GM12878 (cell line): ENCODE results near the gene CFAP99. TPM values are rescaled to one million over a fixed set of nuclear protein-coding genes. Genes with fewer than 3 reads are reported as not detected.

Experiments
- ATAC-seq: fragments of 200-7000 bp; cut with Tn5 transposase; 3 replicates; pipeline ENCODE4 v1.9.1; 2020; ENCODE audit warnings: mild to moderate bottlenecking, moderate library complexity
- BruUV-seq: library from RNA; stranded (reverse); fragments of 400-500 nt; replicated peaks from 2 replicates; lab custom pipeline; 2021; lab: Mats Ljungman, UMichigan
- CTCF ChIA-PET: fragments of 300-600 bp; sonication (Branson Sonifier 250); formaldehyde crosslinking; extraction: SDS; loops from one replicate; lab custom pipeline; 2021; ENCODE audit warnings: inconsistent platforms; lab: Yijun Ruan, JAX
- POLR2A ChIA-PET: fragments of 350-600 bp; formaldehyde crosslinking; extraction: SDS; loops from one replicate; lab custom pipeline; 2021; ENCODE audit warnings: inconsistent platforms; lab: Charles Lee
- RAD21 ChIA-PET: fragments of 300-600 bp; sonication (Branson Sonifier 250); formaldehyde crosslinking; loops from one replicate; lab custom pipeline; 2023; ENCODE audit warnings: antibody characterized with exemption; ENCODE audit not compliant: unreplicated experiment; lab: Charles Lee
- SMC1A ChIA-PET: fragments of 300-600 bp; sonication (Branson Sonifier 250); formaldehyde crosslinking; loops from one replicate; lab custom pipeline; 2023; ENCODE audit not compliant: unreplicated experiment, uncharacterized antibody; lab: Charles Lee
- DNase-seq: peaks from one replicate; pipeline ENCODE4 v3.0.0-alpha.2; 2011; ENCODE audit warnings: low read depth, low spot score
- FAIRE-seq: peaks from 3 replicates; lab custom pipeline; 2011; peaks lifted over from hg19 to GRCh38; lab: Jason Lieb, UNC
- H2AFZ ChIP-seq: 2 replicates; pipeline ENCODE4 v1.6.0; 2011; ENCODE audit warnings: low read depth, low read length, control low read depth; ENCODE audit not compliant: control insufficient read depth
- H3K27ac ChIP-seq: 2 replicates; pipeline ENCODE4 v1.5.1; 2011; ENCODE audit warnings: control low read depth; ENCODE audit not compliant: control insufficient read depth, insufficient read depth
- H3K27me3 ChIP-seq, 2 experiments: replicated peaks in 1 of 2; 2 replicates each; pipeline versions ENCODE4 v1.6.0 to v1.6.1; 2011; ENCODE audit warnings: low read length in 1 of 2; ENCODE audit not compliant: control insufficient read depth in 2 of 2, insufficient read depth in 2 of 2
- H3K36me3 ChIP-seq, 2 experiments: 2 replicates each; pipeline ENCODE4 v1.5.1; 2011; ENCODE audit warnings: low read length in 1 of 2; ENCODE audit not compliant: control insufficient read depth in 2 of 2, insufficient read depth in 2 of 2
- H3K4me1 ChIP-seq: 2 replicates; pipeline ENCODE4 v1.6.1; 2011; ENCODE audit warnings: mild to moderate bottlenecking, low read length, moderate library complexity, mixed read lengths; ENCODE audit not compliant: control insufficient read depth, insufficient read depth
- H3K4me2 ChIP-seq: 2 replicates; pipeline ENCODE4 v1.6.0; 2011; ENCODE audit warnings: control low read depth; ENCODE audit not compliant: control insufficient read depth, insufficient read depth
- H3K4me3 ChIP-seq: fragments of 200-600 bp; sonication (generic); 2 replicates; pipeline ENCODE4 v1.5.1; 2016
- H3K79me2 ChIP-seq: 2 replicates; pipeline ENCODE4 v1.6.0; 2011; ENCODE audit warnings: low read length; ENCODE audit not compliant: control insufficient read depth, insufficient read depth
- H3K9ac ChIP-seq: 2 replicates; pipeline ENCODE4 v1.8.0; 2011; ENCODE audit warnings: low read length, control low read depth, mixed read lengths; ENCODE audit not compliant: control insufficient read depth, insufficient read depth
- H3K9me3 ChIP-seq: replicated peaks from 3 replicates; pipeline ENCODE4 v1.5.1; 2011; ENCODE audit warnings: mild to moderate bottlenecking, low read length; ENCODE audit not compliant: control insufficient read depth, insufficient read depth
- H4K20me1 ChIP-seq: 2 replicates; pipeline ENCODE4 v1.6.0; 2011; ENCODE audit not compliant: control insufficient read depth, insufficient read depth
- BACH1 ChIP-seq: fragments of 450-650 bp; IDR thresholded peaks from 2 replicates; pipeline ENCODE4 v1.6.1; 2017; ENCODE audit warnings: mild to moderate bottlenecking, borderline replicate concordance
- CBX5 ChIP-seq: sonication (generic); IDR thresholded peaks from 2 replicates; pipeline ENCODE4 v1.6.1; 2016; ENCODE audit warnings: low read depth, moderate library complexity, mild to moderate bottlenecking, inconsistent platforms
- EED ChIP-seq: sonication (generic); IDR thresholded peaks from 2 replicates; pipeline ENCODE4 v1.6.1; 2016; ENCODE audit warnings: antibody characterized with exemption, low read depth
- ETV6 ChIP-seq, 2 experiments: fragments of 450-650 bp in 1 of 2; IDR thresholded peaks in 1 of 2; conservative IDR thresholded peaks in 1 of 2; 2 replicates each; pipeline ENCODE4 v1.6.1; 2014; ENCODE audit warnings: antibody characterized with exemption in 1 of 2, borderline replicate concordance in 1 of 2, low read depth in 1 of 2, mild to moderate bottlenecking in 1 of 2, moderate library complexity in 1 of 2
- HDGF ChIP-seq: fragments of 450-650 bp; IDR thresholded peaks from 2 replicates; pipeline ENCODE4 v1.6.1; 2016; ENCODE audit warnings: antibody characterized with exemption
- IKZF2 ChIP-seq, 2 experiments: fragments of 450-650 bp; IDR thresholded peaks; 2 replicates each; pipeline ENCODE4 v1.6.1; 2017; ENCODE audit warnings: mild to moderate bottlenecking in 2 of 2, moderate library complexity in 2 of 2
- IRF4 ChIP-seq: IDR thresholded peaks from 2 replicates; pipeline ENCODE4 v1.6.1; 2011; ENCODE audit warnings: low read depth, low read length
- JUNB ChIP-seq: IDR thresholded peaks from 2 replicates; pipeline ENCODE4 v1.6.1; 2016; ENCODE audit warnings: antibody characterized with exemption, mild to moderate bottlenecking
- MTA2 ChIP-seq: fragments of 450-650 bp; IDR thresholded peaks from 2 replicates; pipeline ENCODE4 v1.6.1; 2016; ENCODE audit warnings: low read depth, mild to moderate bottlenecking, moderate library complexity
- NBN ChIP-seq: fragments of 450-650 bp; IDR thresholded peaks from 2 replicates; pipeline ENCODE4 v1.6.1; 2016
- NFYB ChIP-seq: IDR thresholded peaks from 2 replicates; pipeline ENCODE4 v1.6.1; 2011; ENCODE audit warnings: low read depth, mild to moderate bottlenecking, low read length, improper control_type of control experiment, moderate library complexity; ENCODE audit not compliant: insufficient read depth
- NR2C2 ChIP-seq: IDR thresholded peaks from 2 replicates; pipeline ENCODE4 v1.6.1; 2011; ENCODE audit warnings: borderline replicate concordance, low read depth; ENCODE audit not compliant: control insufficient read depth, insufficient read length
- SPI1 ChIP-seq: IDR thresholded peaks from 2 replicates; pipeline ENCODE4 v1.6.1; 2011; ENCODE audit warnings: low read depth, mild to moderate bottlenecking, low read length, moderate library complexity, borderline replicate concordance; ENCODE audit not compliant: insufficient read depth
- STAT1 ChIP-seq: fragments of 450-650 bp; conservative IDR thresholded peaks from 2 replicates; pipeline ENCODE4 v1.6.1; 2014; ENCODE audit warnings: antibody characterized with exemption, mild to moderate bottlenecking
- TCF12 ChIP-seq: IDR thresholded peaks from 2 replicates; pipeline ENCODE4 v1.6.1; 2011; ENCODE audit warnings: low read depth, mild to moderate bottlenecking, low read length
- WGBS: methylation state at CpG from one replicate; pipeline ENCODE4 v1.1.6; 2016; ENCODE audit warnings: low lambda C conversion rate; ENCODE audit not compliant: insufficient replicate concordance, insufficient coverage; ENCODE audit errors: missing lambda C conversion rate; 5-methylcytosine and 5-hydroxymethylcytosine counted together
- in situ Hi-C: fragments of 300-500 bp; cut with MboI; formaldehyde crosslinking; loops from 9 replicates; pipeline ENCODE4 v1.14.3; 2018; ENCODE audit warnings: mixed read lengths
- intact Hi-C: fragments of 100-400 bp; cut with micrococcal nuclease; formaldehyde crosslinking; loops from one replicate; pipeline ENCODE4 v1.14.2; 2022; ENCODE audit not compliant: unreplicated experiment
- polyA plus RNA-seq, 11 experiments: library from polyadenylated mRNA; depleted of rRNA in 4 of 11; unstranded in 6 of 11; stranded (reverse) in 5 of 11; fragments of >200 nt; fragmentation: Nextera tagmentation in 4 of 11; fragmentation: Illumina TruSeq in 1 of 11; extraction: Ambion mirVana in 4 of 11; extraction: Trizol in 1 of 11; gene quantifications; 1 replicate in 1 of 11; 2 replicates in 10 of 11; pipeline versions ENCODE4 v1.2.1 to v1.2.3, GENCODE V29; 2011 to 2016; ENCODE audit warnings: inconsistent platforms in 2 of 11, missing spikeins in 2 of 11, low read depth in 1 of 11
- total RNA-seq, 4 experiments: library from RNA; depleted of rRNA in 3 of 4; stranded (reverse); fragments of >200 nt in 3 of 4; fragmentation: Illumina TruSeq in 1 of 4; extraction: Trizol in 1 of 4; gene quantifications; 2 replicates each; pipeline versions ENCODE4 v1.2.1 to v1.2.3, GENCODE V29; 2013 to 2021
- TF ChIP-seq, protein P1 (sequence below): fragments of 450-650 bp; IDR thresholded peaks from 2 replicates; pipeline ENCODE4 v1.6.1; 2016; ENCODE audit warnings: mild to moderate bottlenecking
- TF ChIP-seq, protein P2 (sequence below), 3 experiments: IDR thresholded peaks in 2 of 3; conservative IDR thresholded peaks in 1 of 3; 2 replicates each; pipeline ENCODE4 v1.5.1; 2011; ENCODE audit warnings: low read depth in 3 of 3, low read length in 3 of 3, mild to moderate bottlenecking in 3 of 3, control low read depth in 2 of 3, moderate library complexity in 2 of 3, inconsistent platforms in 1 of 3, mixed read lengths in 1 of 3; ENCODE audit not compliant: control insufficient read depth in 2 of 3, insufficient read depth in 1 of 3; ENCODE audit errors: extremely low read depth in 1 of 3
- TF ChIP-seq, protein P3 (sequence below): fragments of 450-650 bp; IDR thresholded peaks from 2 replicates; pipeline ENCODE4 v1.6.1; 2017; ENCODE audit warnings: mild to moderate bottlenecking

Gene CFAP99
- total and polyA plus RNA-seq, 10 of the 15 experiments (the other 5 are each of a cell fraction or from before 2014, with no cell fraction given) = not detected

DNA sequence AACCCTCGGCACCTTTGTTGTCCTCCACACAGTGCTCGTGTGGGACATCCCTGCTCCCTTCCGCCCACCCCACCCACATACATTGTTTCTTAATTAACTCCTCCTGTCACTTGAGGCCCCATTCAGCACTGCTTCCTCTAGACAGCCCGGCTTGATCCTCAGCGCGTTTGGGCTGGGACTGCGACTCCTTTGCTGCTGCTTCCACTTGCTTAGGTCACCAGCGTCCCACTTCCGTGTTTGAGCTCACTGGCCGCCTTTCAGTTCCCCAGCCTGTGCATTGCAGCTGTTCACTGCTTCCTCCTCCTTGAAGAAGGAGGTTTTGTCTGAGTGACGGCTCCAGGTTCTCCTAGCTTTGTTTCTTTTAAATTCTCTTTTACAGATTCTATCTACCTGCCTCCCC is 66.2 kb downstream of the CFAP99 start:
- CTCF ChIA-PET = interaction anchor here (0.6 to 3.3 kb wide), 9 partner anchors 11 to 265 kb away, joined by 3 to 11 read pairs (median 3); partner anchors contain the start of gene FAM193A
- Histone ChIP-seq H3K4me2 (peak overlapping the region; percentile 91), H3K27me3 (no peaks in the 10 kb centered on the region), H2AFZ (no peak overlapping the region), H3K9me3 (no peaks in the 10 kb centered on the region), H3K36me3 (peaks cover 14 to 24% of the 10 kb centered on the region in 2 experiments), H3K4me3 (peak overlapping the region; percentile 51; the same call in 1 of the 2 replicates), H3K27ac (peak overlapping the region; percentile 57), H3K9ac (no peak overlapping the region), H3K4me1 (peaks cover 81% of the 10 kb centered on the region), H4K20me1 (peaks cover 39% of the 10 kb centered on the region), H3K79me2 (peaks cover 99% of the 10 kb centered on the region)
- ATAC-seq (peak; percentile 78), DNase-seq (peak; percentile 62), FAIRE-seq (peak; percentile 76)
- POLR2A ChIA-PET = interaction anchor here (0.9 to 9.1 kb wide), 5 partner anchors 10 to 51 kb away, joined by 4 to 80 read pairs (median 7); partner anchors contain the start of genes FAM193A and RNF4
- RAD21 ChIA-PET = interaction anchor here (0.6 to 8.0 kb wide), 10 partner anchors 11 to 647 kb away, joined by 3 to 51 read pairs (median 3); partner anchors contain the start of genes FAM193A, MXD4 and RNF4
- SMC1A ChIA-PET = interaction anchor here (0.7 to 12.4 kb wide), 11 partner anchors 11 to 451 kb away, joined by 3 to 113 read pairs (median 3); partner anchors contain the start of gene RNF4
- intact Hi-C loops (loop anchor here (2.0 kb wide), 1 partner anchor 14 kb away; no protein-coding TSS in a partner anchor), in situ Hi-C loops (no loop called here)
- no TSS peak for BruUV-seq
- WGBS = under 1% methylated on average over 11 of the region's 11 CpGs
- no peak for TF ChIP-seq CBX5
- TF ChIP-seq, protein P1, sequence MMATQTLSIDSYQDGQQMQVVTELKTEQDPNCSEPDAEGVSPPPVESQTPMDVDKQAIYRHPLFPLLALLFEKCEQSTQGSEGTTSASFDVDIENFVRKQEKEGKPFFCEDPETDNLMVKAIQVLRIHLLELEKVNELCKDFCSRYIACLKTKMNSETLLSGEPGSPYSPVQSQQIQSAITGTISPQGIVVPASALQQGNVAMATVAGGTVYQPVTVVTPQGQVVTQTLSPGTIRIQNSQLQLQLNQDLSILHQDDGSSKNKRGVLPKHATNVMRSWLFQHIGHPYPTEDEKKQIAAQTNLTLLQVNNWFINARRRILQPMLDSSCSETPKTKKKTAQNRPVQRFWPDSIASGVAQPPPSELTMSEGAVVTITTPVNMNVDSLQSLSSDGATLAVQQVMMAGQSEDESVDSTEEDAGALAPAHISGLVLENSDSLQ = peak; percentile 93
- TF ChIP-seq, protein P2, sequence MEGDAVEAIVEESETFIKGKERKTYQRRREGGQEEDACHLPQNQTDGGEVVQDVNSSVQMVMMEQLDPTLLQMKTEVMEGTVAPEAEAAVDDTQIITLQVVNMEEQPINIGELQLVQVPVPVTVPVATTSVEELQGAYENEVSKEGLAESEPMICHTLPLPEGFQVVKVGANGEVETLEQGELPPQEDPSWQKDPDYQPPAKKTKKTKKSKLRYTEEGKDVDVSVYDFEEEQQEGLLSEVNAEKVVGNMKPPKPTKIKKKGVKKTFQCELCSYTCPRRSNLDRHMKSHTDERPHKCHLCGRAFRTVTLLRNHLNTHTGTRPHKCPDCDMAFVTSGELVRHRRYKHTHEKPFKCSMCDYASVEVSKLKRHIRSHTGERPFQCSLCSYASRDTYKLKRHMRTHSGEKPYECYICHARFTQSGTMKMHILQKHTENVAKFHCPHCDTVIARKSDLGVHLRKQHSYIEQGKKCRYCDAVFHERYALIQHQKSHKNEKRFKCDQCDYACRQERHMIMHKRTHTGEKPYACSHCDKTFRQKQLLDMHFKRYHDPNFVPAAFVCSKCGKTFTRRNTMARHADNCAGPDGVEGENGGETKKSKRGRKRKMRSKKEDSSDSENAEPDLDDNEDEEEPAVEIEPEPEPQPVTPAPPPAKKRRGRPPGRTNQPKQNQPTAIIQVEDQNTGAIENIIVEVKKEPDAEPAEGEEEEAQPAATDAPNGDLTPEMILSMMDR (IDR thresholded peaks at IDR 0.05 in 2 of 3, conservative IDR thresholded peaks at IDR 0.05 in 1 of 3; ENCODE audit: control insufficient read depth in 2 of 3, extremely low read depth in 1 of 3, insufficient read depth in 1 of 3, low read depth in 3 of 3, low read length in 3 of 3) = no peak
- TF ChIP-seq IRF4 = peak; percentile 84
- peak; percentile 66 to 72; a peak in 3 of 4 replicates for TF ChIP-seq IKZF2 (IDR thresholded peaks at IDR 0.05)
- no peak for TF ChIP-seq STAT1
- peak; percentile 80 for TF ChIP-seq EED
- peak; percentile 57 to 100; a peak in 2 of 4 replicates for TF ChIP-seq ETV6 (conservative IDR thresholded peaks at IDR 0.05 in 1 of 2, IDR thresholded peaks at IDR 0.05 in 1 of 2; ENCODE audit: borderline replicate concordance in 1 of 2, low read depth in 1 of 2)
- TF ChIP-seq HDGF = 0 out of 2 replicates have a peak, but pooled peaks have one; percentile 74
- TF ChIP-seq JUNB = no peak
- TF ChIP-seq NR2C2 = no peak
- TF ChIP-seq, protein P3, sequence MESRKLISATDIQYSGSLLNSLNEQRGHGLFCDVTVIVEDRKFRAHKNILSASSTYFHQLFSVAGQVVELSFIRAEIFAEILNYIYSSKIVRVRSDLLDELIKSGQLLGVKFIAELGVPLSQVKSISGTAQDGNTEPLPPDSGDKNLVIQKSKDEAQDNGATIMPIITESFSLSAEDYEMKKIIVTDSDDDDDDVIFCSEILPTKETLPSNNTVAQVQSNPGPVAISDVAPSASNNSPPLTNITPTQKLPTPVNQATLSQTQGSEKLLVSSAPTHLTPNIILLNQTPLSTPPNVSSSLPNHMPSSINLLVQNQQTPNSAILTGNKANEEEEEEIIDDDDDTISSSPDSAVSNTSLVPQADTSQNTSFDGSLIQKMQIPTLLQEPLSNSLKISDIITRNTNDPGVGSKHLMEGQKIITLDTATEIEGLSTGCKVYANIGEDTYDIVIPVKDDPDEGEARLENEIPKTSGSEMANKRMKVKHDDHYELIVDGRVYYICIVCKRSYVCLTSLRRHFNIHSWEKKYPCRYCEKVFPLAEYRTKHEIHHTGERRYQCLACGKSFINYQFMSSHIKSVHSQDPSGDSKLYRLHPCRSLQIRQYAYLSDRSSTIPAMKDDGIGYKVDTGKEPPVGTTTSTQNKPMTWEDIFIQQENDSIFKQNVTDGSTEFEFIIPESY = no peak
- peak; percentile 95 for TF ChIP-seq SPI1
- peak; percentile 86 for TF ChIP-seq NBN
- no peak for TF ChIP-seq BACH1
- TF ChIP-seq MTA2 = peak; percentile 56; the same call in 1 of the 2 replicates
- TF ChIP-seq NFYB = no peak
- TF ChIP-seq TCF12 = peak; percentile 95
